Stimulated activated CD4-positive, alpha-beta T cell treated with anti-CD3 and anti-CD28 coated beads, Interleukin-4, amount 100 ng/mL, for 4 hours (primary cell): ENCODE measurements around the gene PDE4D.
"Not testable (repeated sequence)": the region's sequence is repeated elsewhere in the genome, so short reads cannot be mapped to it uniquely, and the experiment has no call there.

Experiments
- DNase-seq, 2 experiments: peaks; one replicate each; pipeline ENCODE4 v3.0.0-alpha.2; 2020

Gene PDE4D

DNA sequence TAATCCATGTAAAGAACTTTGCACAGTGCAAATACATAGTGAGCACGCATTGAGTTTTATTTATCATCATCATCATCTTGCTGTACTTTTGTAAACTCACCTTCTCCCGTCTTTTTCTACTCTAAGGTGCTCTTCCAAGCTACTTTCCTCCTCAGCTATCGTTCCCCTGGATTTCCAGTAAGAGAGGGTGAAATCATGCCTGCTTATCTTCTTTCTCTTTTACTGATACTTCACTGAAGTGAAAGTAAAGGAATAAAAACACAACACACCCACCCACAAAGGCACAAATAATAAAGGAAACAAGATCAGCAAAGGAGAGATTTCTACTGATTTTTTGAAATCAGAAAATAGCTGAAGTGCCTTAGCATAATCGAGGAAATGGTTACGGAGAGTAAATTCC lies 800.8 kb downstream of the PDE4D start:
- no peak for DNase-seq

DNA sequence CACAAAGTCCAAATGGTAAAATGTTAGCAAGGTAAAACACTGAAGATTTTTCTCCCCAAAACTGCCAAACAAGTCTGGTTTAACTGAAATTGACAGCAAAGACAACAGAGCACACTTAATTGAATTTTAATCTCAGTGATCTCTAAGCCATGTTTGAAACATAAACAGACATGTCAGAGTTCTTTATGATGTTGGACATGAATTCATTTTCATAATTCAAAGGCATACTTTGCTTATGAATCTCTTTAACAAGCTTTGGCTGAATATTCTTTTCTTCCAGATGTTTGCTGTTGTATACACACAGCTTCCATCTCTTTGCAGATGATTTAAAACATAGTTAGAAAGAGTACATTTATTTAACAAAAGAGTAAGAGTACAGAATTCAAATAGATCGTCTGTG lies 801.6 kb downstream of the PDE4D start:
- DNase-seq, result no peak

DNA sequence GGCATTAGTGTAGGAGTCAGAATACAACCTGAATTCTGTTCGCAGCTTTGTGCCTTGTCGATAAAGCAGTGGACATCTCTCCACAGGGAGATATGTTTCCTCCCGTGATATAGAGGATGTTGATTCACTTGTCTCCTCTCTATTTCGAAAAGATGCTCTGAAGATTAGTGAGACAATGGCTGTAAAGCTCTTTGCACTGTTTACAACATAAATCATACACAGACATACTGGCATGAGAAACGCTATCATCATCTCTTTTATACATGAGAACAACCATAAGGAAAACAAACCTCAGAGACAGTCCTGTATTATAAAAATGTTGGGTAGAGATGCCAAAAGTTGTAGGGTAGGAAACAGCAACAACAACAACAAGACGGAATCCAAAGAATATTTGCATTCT lies 803.2 kb downstream of the PDE4D start:
- DNase-seq, result no peak

DNA sequence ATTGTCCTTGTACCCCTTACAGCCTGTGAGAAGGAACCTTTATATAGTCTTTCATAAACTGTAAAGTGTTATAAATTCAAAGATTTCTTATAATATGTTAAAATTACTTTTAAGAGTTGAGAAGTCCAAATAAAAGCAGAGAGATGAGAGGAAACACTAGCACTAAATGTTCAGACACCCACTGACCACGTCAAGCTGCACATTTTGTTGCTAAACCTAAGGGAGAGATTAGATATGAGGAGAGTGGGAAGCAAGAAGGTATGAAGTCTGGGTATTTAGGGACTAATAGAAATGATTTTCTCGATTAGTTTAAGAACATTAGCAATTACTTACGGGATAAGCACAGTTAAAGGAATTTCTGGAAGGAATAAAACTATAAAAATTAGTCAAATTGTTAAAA lies 803.8 kb downstream of the PDE4D start:
- DNase-seq, result no peak

- DNase-seq, result no peak
Measured at GRCh38 chr5:59088546-59088945, 805.0 kb downstream of the PDE4D start.

GRCh38 chr5:59086024-59086423 lies 807.5 kb downstream of the PDE4D start:
- no peak for DNase-seq

- no peak for DNase-seq
Measured at GRCh38 chr5:59081693-59082092, 811.8 kb downstream of the PDE4D start.

- DNase-seq, result no peak
Measured at GRCh38 chr5:59079622-59080620, 813.6 kb downstream of the PDE4D start.

- no peak for DNase-seq
Measured at GRCh38 chr5:59071755-59072549, 821.6 kb downstream of the PDE4D start.

DNA sequence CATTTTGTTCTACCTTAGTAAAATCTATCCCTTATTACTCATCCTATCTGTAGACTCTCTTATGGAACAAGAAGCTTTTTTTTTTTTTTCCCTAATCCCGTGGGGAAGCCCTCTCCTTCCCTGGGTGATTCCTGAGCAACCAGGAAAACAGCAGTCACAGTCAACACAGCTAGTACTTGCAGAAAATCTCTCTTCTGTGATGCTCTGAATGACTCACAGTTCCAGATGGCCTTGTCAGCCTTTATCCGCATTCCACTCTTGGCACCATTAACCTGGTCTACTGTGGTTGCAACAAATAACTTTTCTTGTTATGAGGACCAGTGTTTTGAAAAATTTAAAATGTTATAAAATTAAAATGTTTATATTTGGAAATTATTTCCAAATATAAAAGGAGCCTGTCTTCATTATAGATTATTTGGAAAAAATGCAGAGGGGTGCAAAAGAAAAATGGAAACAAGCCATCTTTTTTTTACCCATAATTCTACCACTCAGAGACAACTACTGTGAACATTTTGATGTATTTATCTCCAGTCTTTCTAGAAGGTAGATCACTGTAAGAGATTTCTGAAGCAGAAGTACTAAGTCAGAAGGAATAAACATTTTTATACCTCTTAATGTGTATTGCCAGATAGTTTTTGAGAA lies 824.0 kb downstream of the PDE4D start:
- DNase-seq, result no peak

DNA sequence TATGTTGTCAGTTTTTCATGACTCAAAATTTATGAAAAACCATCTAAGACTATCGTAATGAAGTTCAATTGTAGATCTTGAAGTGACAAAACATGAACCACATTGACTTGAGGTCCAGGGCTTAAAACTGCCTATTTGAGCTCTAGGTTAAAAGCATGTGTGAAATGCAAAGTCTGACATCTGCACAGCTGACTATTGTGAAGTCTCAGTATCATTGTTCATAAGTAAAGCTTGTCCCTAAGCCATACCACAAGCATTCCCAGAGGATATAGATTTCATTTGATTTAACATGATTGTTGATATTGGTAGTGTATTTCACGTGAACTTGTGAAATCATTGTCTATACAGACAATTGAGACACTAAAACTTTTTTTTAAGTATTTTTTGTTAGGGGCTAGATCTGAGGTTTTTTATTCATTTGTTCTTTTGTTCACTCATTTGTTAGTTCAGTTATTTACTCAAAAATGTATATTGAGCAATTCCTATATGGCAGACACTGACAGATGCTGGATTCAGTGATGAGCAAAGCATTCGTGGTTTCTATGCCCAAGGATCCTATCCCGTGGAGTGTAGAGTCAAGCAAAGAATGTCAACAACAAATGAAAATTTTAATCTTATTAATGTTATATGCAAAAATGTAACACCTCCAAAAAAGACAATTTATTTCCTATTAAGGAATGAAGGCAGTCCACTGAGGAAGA lies 825.4 kb downstream of the PDE4D start:
- no peak for DNase-seq

DNA sequence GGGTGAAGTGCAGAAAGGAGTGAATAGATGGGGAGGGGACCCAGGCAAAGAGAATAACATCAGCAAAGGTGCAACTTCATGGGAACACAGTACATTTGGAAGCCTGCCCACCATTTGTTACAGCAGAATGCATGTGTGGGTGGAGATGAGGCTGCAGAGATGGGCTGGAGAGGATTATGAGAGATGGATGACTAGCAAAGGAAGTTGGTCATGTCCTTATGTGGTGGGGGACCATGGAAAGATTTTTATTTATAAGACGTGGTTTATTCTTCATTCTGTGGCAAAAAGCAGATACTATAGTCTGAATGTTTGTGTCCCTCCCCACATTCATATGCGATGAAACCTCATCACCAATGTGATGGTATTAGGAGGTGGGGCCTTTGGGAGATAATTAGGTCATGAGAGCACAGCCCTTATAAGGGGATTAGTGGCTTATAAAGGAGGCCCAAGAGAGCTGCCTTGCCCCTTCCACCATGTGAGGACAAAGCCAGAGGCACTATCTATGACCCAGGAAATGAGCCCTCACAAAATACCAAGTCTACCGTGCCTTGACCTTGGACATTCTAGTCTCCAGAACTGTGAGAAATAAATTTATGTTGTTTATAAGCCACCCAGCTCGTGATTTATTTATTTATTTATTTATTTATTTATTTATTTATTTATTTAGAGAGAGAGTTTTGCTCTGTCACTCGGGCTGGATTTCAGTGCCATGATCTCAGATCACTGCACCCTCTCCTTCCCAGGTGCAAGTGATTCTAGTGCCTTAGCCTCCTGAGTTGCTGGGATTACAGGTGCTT lies 827.0 kb downstream of the PDE4D start:
- DNase-seq, result no peak

DNA sequence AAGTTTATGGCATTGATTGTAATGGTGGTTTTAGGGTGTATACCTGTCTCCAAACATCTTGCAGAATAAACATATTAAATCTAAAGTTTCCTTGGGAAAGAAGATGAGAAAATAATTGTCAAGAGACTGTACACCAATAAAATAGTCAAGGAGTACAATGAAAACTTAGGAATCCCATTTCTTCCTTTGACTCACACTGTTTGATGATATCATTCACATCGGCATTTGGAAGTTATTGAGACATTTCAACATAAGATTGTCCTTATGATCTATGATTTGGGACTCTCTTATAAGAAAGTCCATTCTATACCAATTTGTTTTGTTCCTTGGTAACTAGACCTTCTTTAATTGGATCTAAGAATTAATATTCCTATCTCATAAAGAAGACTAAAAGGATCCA lies 828.0 kb downstream of the PDE4D start:
- DNase-seq, result no peak

- no peak for DNase-seq
Measured at GRCh38 chr5:59064293-59064692, 829.2 kb downstream of the PDE4D start.

GRCh38 chr5:59062986-59063683 lies 830.4 kb downstream of the PDE4D start:
- DNase-seq, result no peak

GRCh38 chr5:59061377-59061776 lies 832.1 kb downstream of the PDE4D start:
- no peak for DNase-seq

DNA sequence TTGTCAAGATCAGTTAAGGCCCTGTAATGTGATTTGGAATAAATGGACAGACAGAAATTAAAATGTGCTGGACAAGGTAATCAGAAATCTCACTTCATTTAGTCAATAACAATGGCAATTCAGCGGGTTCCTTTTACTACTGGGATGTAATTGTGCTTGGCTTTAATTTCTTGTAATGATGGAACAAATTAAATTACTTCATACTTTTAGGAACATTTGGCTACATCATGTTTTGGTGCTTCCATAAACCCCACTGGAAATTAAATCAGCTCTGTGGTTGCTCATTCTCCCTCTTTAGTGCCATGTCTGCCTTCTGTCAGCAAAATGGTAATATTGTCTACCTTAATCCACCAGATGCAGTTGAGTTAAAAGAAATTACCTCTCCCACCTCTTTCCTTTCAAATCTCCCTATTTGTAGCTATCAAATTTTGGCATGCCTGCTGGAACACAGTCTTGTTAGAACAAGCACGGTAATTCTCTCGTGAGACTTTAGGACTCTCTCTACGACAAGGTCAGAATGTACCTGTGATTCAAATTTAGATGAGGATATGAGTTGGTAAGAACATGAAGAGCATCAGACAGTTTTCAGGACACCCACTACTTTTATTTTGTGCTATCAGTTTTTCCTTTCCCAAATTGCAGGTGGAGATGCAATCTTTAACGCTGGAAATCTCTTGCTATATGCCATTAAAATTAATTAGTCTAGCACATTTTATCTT lies 834.4 kb downstream of the PDE4D start:
- DNase-seq, result no peak

DNA sequence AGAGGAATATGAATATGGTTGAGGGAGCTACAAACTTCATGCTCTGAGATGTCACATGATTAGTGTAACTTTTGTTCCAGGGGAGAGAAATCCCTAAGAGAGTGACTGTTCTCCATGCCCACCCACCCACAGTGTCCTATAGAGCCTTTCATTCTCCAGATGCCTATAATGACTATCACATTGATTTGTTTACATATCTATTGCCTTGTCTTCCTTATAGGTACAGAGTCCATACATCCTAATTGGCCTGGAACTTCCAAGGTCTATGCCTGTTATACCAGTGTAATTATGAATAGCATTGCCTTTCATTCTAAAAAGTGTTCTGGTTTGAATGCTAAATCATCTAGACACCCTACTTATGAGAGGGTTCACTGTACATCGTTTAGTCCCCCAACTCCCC lies 835.3 kb downstream of the PDE4D start:
- no peak for DNase-seq

DNA sequence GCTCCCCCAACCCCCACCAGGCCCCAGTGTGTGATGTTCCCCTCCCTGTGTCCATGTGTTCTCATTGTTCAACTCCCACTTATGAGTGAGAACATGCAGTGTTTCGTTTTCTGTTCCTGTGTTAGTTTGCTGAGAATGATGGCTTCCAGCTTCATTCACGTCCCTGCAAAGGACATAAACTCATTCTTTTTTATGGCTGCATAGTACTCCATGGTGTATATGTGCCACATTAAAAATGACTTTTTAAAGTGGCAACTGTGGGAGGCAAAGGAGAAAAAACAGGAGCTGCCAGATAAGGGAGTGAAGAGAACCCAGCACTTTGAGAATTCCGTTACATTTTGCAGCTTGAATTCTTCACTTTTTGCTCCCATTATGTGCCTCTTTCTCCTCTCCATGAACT lies 836.9 kb downstream of the PDE4D start:
- DNase-seq, result not testable (repeated sequence)

GRCh38 chr5:59055745-59056448 lies 837.6 kb downstream of the PDE4D start:
- DNase-seq, result no peak
